Body of pancreas (tissue), 4 donors: Measurements from ENCODE around the gene RIPOR1.

ENCODE experiments used
- POLR2A ChIP-seq, 3 donors: fragments of 450-650 bp; IDR thresholded peaks; one replicate each; pipeline ENCODE4 v1.6.1; 2016; ENCODE audit warnings: antibody characterized with exemption in 3 of 3, mild to moderate bottlenecking in 2 of 3
- TF ChIP-seq, protein P1 (sequence below), 7 experiments: fragments of 450-650 bp in 4 of 7; fragments of 200-600 bp in 3 of 7; sonication (generic) in 3 of 7; IDR thresholded peaks; one replicate each; pipeline ENCODE4 v1.5.1; 2016 to 2019; ENCODE audit warnings: antibody characterized with exemption in 7 of 7

DNA sequence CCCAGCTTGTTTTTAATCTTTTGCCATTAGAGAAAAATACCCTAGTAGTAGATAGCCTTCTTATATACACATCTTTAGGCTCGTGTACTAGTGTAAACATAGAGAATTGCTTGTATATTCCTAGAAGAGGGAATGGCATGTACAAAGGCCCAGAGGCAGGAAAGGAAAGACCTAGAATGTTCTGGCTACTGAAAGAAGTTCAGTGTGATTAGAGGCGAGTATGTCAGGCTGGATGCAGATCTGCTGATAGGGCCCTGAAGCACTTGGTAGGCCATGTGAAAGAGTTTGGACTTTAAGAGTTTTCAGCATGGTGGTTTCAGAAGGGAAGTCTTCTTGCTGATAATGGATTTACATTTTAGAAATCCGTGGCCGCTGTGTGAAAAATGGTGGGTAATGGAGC is 51.1 kb downstream of the RIPOR1 start:
- no peak for TF ChIP-seq POLR2A (IDR thresholded peaks at IDR 0.05)
- TF ChIP-seq, protein P1, sequence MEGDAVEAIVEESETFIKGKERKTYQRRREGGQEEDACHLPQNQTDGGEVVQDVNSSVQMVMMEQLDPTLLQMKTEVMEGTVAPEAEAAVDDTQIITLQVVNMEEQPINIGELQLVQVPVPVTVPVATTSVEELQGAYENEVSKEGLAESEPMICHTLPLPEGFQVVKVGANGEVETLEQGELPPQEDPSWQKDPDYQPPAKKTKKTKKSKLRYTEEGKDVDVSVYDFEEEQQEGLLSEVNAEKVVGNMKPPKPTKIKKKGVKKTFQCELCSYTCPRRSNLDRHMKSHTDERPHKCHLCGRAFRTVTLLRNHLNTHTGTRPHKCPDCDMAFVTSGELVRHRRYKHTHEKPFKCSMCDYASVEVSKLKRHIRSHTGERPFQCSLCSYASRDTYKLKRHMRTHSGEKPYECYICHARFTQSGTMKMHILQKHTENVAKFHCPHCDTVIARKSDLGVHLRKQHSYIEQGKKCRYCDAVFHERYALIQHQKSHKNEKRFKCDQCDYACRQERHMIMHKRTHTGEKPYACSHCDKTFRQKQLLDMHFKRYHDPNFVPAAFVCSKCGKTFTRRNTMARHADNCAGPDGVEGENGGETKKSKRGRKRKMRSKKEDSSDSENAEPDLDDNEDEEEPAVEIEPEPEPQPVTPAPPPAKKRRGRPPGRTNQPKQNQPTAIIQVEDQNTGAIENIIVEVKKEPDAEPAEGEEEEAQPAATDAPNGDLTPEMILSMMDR (IDR thresholded peaks at IDR 0.05) = no peak
